ENCODE results near the gene VSIG10.
"Not testable (repeated sequence)": the region's sequence is repeated elsewhere in the genome, so short reads cannot be mapped to it uniquely, and the experiment has no call there.

The VSIG10 gene

GRCh38 chr12:118032188-118032587, 71.6 kb downstream of the VSIG10 start:
- no peak for ATAC-seq

- no peak for ATAC-seq
These were observed 74.6 kb downstream of the VSIG10 start for GRCh38 chr12:118029166-118029565.

- ATAC-seq, result no peak
These were observed 78.6 kb downstream of the VSIG10 start for GRCh38 chr12:118025168-118025567.

GRCh38 chr12:118023301-118023860, 80.4 kb downstream of the VSIG10 start:
- no peak for ATAC-seq

- no peak for ATAC-seq
These were observed 81.1 kb downstream of the VSIG10 start for GRCh38 chr12:118022728-118023109.

DNA sequence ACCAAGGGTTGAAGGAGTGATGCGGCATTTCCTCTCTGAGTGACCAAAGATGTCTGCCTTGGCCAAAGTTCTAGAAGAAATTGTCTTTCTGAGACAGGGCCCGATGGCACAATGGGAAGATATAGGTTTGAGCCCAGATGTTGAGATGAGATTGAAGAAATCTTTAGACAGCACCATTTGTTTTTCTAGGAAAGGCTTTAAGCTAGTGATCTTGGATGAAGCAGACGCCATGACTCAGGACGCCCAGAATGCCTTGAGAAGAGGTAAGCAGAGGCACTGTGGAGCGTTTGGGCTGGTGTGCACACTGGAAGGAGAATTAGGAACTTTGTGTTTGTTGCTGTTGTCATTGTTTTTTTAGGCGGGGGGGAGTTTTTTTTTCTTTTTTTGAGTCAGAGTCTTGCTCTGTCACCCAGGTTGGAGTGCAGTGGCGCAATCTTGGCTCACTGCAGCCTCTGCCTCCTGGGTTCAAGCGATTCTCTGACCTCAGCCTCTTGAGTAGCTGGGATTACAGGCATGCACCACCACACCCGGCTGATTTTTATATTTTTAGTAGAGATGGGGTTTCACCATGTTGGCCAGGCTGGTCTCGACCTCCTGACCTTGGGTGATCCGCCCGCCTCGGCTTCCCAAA, 81.6 kb downstream of the VSIG10 start:
- not testable (repeated sequence) for ATAC-seq

DNA sequence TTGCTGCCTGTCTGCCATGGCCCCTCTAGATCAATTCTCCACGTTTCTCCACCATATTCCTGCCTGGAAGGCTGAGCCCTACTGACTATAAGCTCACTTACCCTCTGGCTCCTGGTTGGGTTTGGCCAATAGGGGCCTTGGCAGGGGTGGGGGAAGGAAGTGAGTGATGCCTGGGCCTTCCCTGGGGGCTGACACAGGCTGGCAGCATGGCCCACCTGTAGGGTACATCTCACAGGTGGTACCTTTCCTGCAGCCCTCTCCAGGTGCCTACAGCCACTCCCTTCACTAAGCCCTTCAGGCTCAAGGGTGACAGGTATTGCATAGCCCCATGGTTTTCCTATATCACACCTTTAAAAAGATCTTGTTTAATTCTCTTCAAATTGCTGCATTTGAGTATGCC, 83.8 kb downstream of the VSIG10 start:
- ATAC-seq, result no peak

GRCh38 chr12:118017926-118018325, 85.9 kb downstream of the VSIG10 start:
- ATAC-seq, result no peak

DNA sequence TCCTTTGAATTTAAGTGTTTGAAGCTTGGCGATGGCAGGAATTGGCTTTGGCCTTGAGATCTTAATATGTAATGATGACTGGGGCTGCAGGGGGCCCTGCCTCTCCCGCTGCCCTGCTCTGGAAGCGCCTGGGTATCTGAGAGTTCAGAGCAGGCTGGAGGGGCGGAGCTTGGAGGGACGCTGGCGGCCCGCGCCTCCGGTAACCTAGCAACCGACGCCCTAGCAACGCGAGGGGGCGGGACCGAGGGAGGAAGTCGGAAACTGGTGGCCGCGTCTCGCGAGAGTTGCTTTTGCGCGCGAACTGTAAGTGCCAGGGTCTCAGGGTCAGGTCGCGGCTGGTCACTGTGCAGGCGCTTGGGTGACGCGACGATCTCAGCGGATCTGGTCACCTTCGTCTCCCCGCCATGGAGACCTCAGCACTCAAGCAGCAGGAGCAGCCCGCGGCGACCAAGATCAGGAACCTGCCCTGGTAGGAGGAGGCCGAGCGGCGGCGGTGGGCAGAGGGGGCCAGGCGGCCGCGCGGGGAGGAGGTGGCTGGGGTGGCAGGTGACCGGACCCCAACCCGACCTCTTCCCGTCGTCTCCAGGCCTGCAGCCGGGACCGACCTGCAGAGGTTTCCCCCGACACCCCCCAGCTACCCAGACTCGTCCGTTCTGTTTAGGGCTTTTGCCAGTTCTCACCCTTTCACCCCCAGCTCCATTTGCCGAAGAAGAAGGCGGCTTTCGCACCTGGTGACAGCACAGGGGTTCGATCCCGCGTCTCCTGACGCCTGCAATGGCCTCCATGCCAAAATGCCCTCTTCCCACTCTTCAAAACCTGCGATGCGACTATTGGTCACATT, 87.2 kb downstream of the VSIG10 start, which contains the start of gene RFC5:
TSS of gene RFC5 (plus strand) at position 280 of the 841 bp plus-strand sequence. CDS start at position 405, 125 bp downstream.
- peak; percentile 97 to 98 for ATAC-seq

GRCh38 chr12:118015944-118016343, 87.9 kb downstream of the VSIG10 start:
- no peak for ATAC-seq

- ATAC-seq, result no peak
These were observed 88.5 kb downstream of the VSIG10 start for GRCh38 chr12:118015306-118015705.
